ENCODE data around the gene MX2. TPM values are rescaled to one million over a fixed set of nuclear protein-coding genes. Genes with fewer than 3 reads are reported as not detected.

MX2 gene
- polyA plus RNA-seq, 1 donor from 2014 or later = not detected

- H3K9ac ChIP-seq (ENCODE audit: low read length) = no peak within 1 kb of the TSS
Measured at GRCh38 chr21:41316200-41317062, 45.4 kb upstream of the MX2 start, which contains the start of gene FAM3B. FAM3B (plus strand) TSS chr21:41316801; CDS start chr21:41316880, 79 bp downstream.

GRCh38 chr21:41317063-41317392 is 44.8 kb upstream of the MX2 start:
- no peaks in the 10 kb centered on the region for H3F3A ChIP-seq (ENCODE audit: insufficient read depth, low read length, poor library complexity, severe bottlenecking)
- H3K79me2 ChIP-seq (replicated peaks; ENCODE audit: insufficient read depth, low read length) = no peaks in the 10 kb centered on the region
- no peaks in the 10 kb centered on the region for H3K36me3 ChIP-seq (ENCODE audit: insufficient read depth, low read length)
- H4K20me1 ChIP-seq (ENCODE audit: insufficient read depth) = no peaks in the 10 kb centered on the region
- H3K27me3 ChIP-seq (ENCODE audit: insufficient read depth, low read depth, low read length) = peaks cover 34% of the 10 kb centered on the region
- no peak overlapping the region for H3K9ac ChIP-seq (ENCODE audit: low read length)
- H3K9me2 ChIP-seq (ENCODE audit: insufficient read depth, low read length) = no peaks in the 10 kb centered on the region
- TF ChIP-seq POLR2AphosphoS5 (IDR thresholded peaks at IDR 0.05) (no peak), REST (IDR thresholded peaks at IDR 0.05; ENCODE audit: borderline replicate concordance) (no peak), SMC3 (conservative IDR thresholded peaks at IDR 0.05; ENCODE audit: poor library complexity) (no peak), MXI1 (conservative IDR thresholded peaks at IDR 0.05; ENCODE audit: poor library complexity, severe bottlenecking) (no peak), EZH2 (IDR thresholded peaks at IDR 0.05; ENCODE audit: borderline replicate concordance, insufficient read depth, low read length, poor library complexity, severe bottlenecking) (no peak), EP300 (conservative IDR thresholded peaks at IDR 0.05; ENCODE audit: poor library complexity, severe bottlenecking) (no peak), RAD21 (conservative IDR thresholded peaks at IDR 0.05) (no peak), TAF1 (IDR thresholded peaks at IDR 0.05; ENCODE audit: low read depth) (no peak)
- TF ChIP-seq, protein P1, sequence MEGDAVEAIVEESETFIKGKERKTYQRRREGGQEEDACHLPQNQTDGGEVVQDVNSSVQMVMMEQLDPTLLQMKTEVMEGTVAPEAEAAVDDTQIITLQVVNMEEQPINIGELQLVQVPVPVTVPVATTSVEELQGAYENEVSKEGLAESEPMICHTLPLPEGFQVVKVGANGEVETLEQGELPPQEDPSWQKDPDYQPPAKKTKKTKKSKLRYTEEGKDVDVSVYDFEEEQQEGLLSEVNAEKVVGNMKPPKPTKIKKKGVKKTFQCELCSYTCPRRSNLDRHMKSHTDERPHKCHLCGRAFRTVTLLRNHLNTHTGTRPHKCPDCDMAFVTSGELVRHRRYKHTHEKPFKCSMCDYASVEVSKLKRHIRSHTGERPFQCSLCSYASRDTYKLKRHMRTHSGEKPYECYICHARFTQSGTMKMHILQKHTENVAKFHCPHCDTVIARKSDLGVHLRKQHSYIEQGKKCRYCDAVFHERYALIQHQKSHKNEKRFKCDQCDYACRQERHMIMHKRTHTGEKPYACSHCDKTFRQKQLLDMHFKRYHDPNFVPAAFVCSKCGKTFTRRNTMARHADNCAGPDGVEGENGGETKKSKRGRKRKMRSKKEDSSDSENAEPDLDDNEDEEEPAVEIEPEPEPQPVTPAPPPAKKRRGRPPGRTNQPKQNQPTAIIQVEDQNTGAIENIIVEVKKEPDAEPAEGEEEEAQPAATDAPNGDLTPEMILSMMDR (IDR thresholded peaks at IDR 0.05; ENCODE audit: poor library complexity, severe bottlenecking) = no peak
- no peak overlapping the region for H2AFZ ChIP-seq (ENCODE audit: low read depth, low read length)
- H3K4me2 ChIP-seq (ENCODE audit: low read length) = no peak overlapping the region
- no peaks in the 10 kb centered on the region for H3K9me3 ChIP-seq (ENCODE audit: low read length)
- H3K27ac ChIP-seq (ENCODE audit: low read length) = no peak overlapping the region
- H3K4me3 ChIP-seq (ENCODE audit: low read length) = peak overlapping the region; percentile 63

More at GRCh38 chr21:41316200-41317062, 45.4 kb upstream of the MX2 start, which contains the start of gene FAM3B:
- no peaks in the 10 kb centered on the region for H3F3A ChIP-seq (ENCODE audit: insufficient read depth, low read length, poor library complexity, severe bottlenecking)
- H3K9me3 ChIP-seq (ENCODE audit: low read length) = no peaks in the 10 kb centered on the region
- no peaks in the 10 kb centered on the region for H3K9me2 ChIP-seq (ENCODE audit: insufficient read depth, low read length)
- TF ChIP-seq SMC3 (conservative IDR thresholded peaks at IDR 0.05; ENCODE audit: poor library complexity) = no peak
- no peak for TF ChIP-seq RAD21 (conservative IDR thresholded peaks at IDR 0.05)
- no peak for TF ChIP-seq EZH2 (IDR thresholded peaks at IDR 0.05; ENCODE audit: borderline replicate concordance, insufficient read depth, low read length, poor library complexity, severe bottlenecking)
- no peak for TF ChIP-seq REST (IDR thresholded peaks at IDR 0.05; ENCODE audit: borderline replicate concordance)
- no peak for TF ChIP-seq POLR2AphosphoS5 (IDR thresholded peaks at IDR 0.05)
- peak within 1 kb of the TSS; percentile 63 for H3K4me3 ChIP-seq (ENCODE audit: low read length)
- no peaks in the 10 kb centered on the region for H3K36me3 ChIP-seq (ENCODE audit: insufficient read depth, low read length)
- H3K4me2 ChIP-seq (ENCODE audit: low read length) = no peak within 1 kb of the TSS
- no peaks in the 10 kb centered on the region for H3K79me2 ChIP-seq (replicated peaks; ENCODE audit: insufficient read depth, low read length)
- H3K27me3 ChIP-seq (ENCODE audit: insufficient read depth, low read depth, low read length) = peaks cover 34% of the 10 kb centered on the region
- H2AFZ ChIP-seq (ENCODE audit: low read depth, low read length) = no peak within 1 kb of the TSS
- no peaks in the 10 kb centered on the region for H4K20me1 ChIP-seq (ENCODE audit: insufficient read depth)
- no peak within 1 kb of the TSS for H3K27ac ChIP-seq (ENCODE audit: low read length)

Data from neural cell (in vitro differentiated cells).